HG03108 (cell line): ENCODE measurements around the gene CRTC2.
"Not testable (repeated sequence)": the region's sequence is repeated elsewhere in the genome, so short reads cannot be mapped to it uniquely, and the experiment has no call there.

Experiments used
- ATAC-seq: cut with Tn5 transposase; IDR thresholded peaks from one replicate; pipeline ENCODE4 v1.9.1; 2021; ENCODE audit warnings: moderate library complexity; ENCODE audit not compliant: unreplicated experiment

Gene CRTC2

DNA sequence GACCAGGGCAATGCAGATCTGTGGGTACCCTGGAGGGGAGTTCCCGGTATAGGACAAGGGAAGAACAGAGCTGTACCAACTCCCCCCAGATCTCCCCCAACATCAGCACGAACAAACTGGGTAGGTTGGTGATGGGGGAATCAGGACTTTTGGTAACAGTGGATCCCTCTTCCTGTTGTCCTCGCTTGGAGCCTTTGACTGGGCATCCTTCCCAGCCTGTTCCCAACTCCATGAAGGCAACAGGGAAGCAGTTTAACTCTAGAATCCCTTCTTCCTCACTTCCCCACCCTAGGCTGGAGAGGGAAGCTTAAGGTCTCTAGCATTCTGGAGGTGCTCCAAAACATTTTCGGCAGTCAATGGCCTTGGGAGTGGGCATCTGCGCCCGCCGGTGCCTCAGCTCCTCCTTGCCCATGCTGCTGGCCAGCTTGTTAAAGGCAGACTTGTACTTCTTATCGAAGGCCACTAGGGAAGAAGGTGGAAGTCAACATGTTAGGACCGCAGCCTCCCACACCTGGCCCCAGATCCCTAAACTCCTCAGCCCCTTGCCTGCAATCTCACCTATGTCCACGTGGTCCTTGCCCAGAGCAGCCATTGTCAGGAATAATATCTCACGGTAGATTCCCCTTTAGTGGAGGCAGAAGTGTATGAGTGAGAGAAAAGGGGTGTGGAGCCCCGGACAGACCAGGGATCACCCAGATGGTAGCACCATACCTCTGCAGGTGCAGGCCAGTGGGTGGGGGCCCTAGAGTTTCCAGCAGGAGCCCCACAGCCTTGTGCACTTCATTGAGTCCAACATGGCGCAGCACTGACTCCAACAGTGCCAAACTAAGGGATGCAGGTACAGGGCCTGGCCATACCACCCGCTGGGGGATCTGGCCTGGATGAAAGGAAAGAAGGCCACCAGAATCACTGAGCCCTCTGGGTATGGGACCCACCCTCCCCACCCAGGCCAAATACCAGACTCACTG, 28.1 kb downstream of the CRTC2 start:
- no peak for ATAC-seq

DNA sequence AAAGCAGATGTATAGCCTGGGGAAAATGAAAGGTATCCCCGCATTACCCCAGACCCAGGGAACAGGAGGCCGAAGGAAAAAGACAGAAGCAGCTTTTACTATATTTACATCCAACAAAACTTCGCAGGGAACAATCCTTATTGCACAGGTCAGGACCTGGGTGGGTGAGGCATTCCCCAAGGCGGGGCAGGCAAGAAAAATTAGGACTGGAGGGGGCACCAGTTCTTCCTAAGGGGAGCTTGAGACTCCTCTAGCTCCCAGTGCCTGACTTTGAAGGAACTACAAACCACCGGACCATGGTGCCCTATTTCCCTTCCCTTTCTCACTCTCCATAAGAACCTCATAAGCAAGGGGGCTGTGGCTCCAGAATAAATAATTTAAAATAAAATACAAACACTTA, 29.0 kb downstream of the CRTC2 start:
- no peak for ATAC-seq

GRCh38 chr1:153928791-153929341, 29.5 kb downstream of the CRTC2 start:
- no peak for ATAC-seq

GRCh38 chr1:153928245-153928644, 30.2 kb downstream of the CRTC2 start:
- no peak for ATAC-seq

- no peak for ATAC-seq
Observed at GRCh38 chr1:153926405-153926804, 32.0 kb downstream of the CRTC2 start.

DNA sequence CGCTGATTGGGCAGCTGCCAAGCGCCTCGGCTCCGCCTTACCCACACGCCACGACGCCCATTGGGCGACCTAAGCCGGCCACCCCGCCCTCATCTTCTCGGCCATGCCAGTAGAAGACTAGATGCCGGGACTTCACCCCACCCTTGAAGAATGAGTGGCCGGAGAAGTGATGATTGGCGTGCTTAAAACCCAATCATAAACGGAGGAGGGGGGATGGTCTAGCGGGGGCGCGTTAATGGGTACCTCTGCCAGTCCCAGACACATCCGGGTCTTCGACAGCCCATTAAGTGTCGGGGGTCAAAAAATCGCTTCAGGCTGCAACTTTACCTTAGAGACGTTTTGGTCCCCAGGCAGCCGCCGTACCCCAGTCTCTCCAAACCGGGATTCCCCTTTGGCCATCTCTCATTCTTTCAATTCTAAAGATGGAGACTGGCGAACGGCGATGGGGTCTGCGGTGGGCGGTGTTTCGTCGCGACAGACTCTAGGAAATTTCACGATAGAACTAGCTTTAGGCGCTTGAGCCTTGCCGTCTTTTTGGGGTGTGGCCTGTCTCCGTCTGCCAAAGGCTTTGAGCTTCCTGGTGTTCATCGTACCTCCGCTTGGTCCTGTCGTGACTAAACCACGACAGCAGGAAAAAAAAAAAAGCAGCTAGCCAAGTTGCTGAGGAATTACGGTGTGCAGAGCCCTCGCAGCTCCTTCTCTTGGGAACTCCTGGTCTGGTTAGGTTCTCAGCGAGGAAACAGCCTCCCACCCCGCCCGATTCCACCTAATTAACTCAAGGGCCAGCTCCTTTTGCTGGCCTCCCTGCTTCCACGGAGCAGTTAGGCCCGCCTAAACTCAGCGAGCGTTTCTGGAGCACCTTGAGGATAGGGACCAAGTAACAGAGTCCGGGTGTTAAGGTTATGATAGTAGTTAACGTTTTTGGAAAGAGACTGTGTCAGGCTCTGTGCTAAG, 35.2 kb downstream of the CRTC2 start, which contains the start of gene GATAD2B:
TSS of gene GATAD2B (minus strand) at position 1 of the 954 bp plus-strand sequence. CDS start 94,625 bp downstream, outside the sequence.
- peak; percentile 87 for ATAC-seq

- ATAC-seq: peak; percentile 19
Observed at GRCh38 chr1:153922076-153922971, 36.1 kb downstream of the CRTC2 start.

DNA sequence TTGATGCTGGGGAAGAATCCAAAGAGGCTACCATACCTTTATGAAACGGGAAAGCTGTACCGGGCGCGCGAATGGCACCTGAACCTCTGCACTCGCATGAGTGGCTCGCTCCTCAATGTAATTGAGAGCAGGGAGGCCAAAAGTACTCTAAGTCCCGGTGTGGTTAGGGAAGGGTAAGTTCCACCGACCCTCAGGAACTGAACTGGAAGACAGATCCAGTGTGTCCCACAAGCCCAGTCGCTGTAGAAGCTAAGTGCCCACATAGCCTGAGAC, 36.7 kb downstream of the CRTC2 start:
- no peak for ATAC-seq

GRCh38 chr1:153921080-153921802, 37.2 kb downstream of the CRTC2 start:
- no peak for ATAC-seq

- ATAC-seq: no peak
Observed at GRCh38 chr1:153919876-153920852, 38.2 kb downstream of the CRTC2 start.

DNA sequence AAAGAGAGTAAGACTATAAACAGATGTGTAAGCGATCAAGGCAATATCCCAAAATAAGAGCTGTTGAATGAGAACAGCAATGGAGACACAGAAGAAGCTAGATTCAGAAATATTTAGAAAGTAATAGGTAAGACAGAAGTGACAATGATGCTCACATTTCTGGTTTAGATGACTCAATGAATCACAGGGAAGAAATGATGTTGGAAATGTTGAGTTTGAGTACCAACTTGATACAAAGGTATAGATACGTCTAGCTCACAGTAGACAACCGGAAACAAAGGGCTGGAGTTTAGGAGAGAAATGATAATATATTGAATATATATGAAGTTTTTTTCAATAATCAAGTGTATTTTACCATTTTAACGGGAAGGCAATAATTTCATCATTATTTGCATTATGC, 42.1 kb downstream of the CRTC2 start:
- ATAC-seq: no peak

DNA sequence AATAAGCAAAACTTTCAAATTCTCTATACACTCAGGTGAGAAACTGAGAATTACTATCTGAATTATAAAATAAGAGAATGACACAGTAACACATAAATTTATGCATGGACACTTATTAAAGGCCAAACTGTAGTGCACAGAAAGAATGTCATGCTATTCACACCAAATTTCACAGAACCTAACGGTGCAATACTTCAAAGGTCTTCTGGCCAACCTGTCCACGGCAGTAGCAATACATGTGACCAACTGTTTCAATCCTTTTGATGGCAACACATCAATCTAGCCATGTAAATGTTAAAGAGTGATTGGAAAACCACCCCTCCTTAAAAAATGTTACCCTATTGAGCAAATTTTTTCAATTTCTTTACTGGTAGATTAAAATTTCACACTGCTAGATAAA, 46.1 kb downstream of the CRTC2 start:
- ATAC-seq: no peak

GRCh38 chr1:153910560-153910959, 47.9 kb downstream of the CRTC2 start:
- ATAC-seq: not testable (repeated sequence)

GRCh38 chr1:153908071-153908470, 50.3 kb downstream of the CRTC2 start:
- ATAC-seq: no peak

DNA sequence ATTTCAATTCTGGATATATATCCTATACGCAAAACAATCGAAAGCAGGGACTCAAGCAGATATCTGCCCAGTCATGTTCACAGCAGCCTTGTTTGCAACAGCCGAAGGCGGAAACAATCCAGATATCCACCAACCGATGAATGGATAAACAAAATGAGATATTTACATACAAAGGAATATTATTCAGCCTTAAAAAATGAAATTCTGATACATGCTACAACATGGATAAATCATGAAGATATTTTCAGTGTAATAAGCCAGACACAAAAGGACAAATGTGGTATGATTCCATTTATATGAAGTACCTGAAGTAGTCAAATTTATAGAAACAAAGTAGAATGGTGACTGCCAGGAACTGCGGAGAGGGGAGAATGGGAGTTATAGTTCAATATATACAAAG, 51.3 kb downstream of the CRTC2 start:
- ATAC-seq: no peak

GRCh38 chr1:153906396-153906795, 52.0 kb downstream of the CRTC2 start:
- no peak for ATAC-seq

- not testable (repeated sequence) for ATAC-seq
Observed at GRCh38 chr1:153905908-153906307, 52.5 kb downstream of the CRTC2 start.

- ATAC-seq: no peak
Observed at GRCh38 chr1:153903841-153904455, 54.5 kb downstream of the CRTC2 start.
